ENCODE measurements around the gene GPSM1. TPM values are rescaled to one million over a fixed set of nuclear protein-coding genes. Genes with fewer than 3 reads are reported as not detected.

The GPSM1 gene
- total and polyA plus RNA-seq, 4 donors: 0.11 to 2.9 (median 1.6) TPM

- Histone ChIP-seq H3K4me3 (ENCODE audit: low read depth in 1 of 3, low read length in 3 of 3) (no peak overlapping the region), H3K4me1 (ENCODE audit: control insufficient read depth in 4 of 4, insufficient read depth in 4 of 4, low read length in 3 of 4) (no peaks in the 10 kb centered on the region), H3K27me3 (ENCODE audit: control insufficient read depth in 4 of 4, insufficient read depth in 4 of 4, low read length in 3 of 4) (no peaks in the 10 kb centered on the region), H3K9me3 (ENCODE audit: control insufficient read depth in 4 of 4, low read length in 3 of 4) (no peaks in the 10 kb centered on the region), H3K9ac (ENCODE audit: low read depth in 1 of 2, low read length in 2 of 2) (no peak overlapping the region), H3K27ac (ENCODE audit: low read depth in 1 of 2, low read length in 2 of 2) (no peak overlapping the region), H3K36me3 (ENCODE audit: control insufficient read depth in 4 of 4, insufficient read depth in 3 of 4, low read depth in 1 of 4, low read length in 3 of 4) (no peaks in the 10 kb centered on the region)
- DNase-seq (ENCODE audit: low spot score): no peak
- 83% methylated on average over 10 of the region's 10 CpGs for WGBS
- TF ChIP-seq CTCF (IDR thresholded peaks at IDR 0.05; ENCODE audit: low read depth, low read length, missing input control) (no peak), FOXA1 (IDR thresholded peaks at IDR 0.05) (no peak), ZBTB33 (IDR thresholded peaks at IDR 0.05) (no peak), RAD21 (IDR thresholded peaks at IDR 0.05) (no peak)
Observed at GRCh38 chr9:136304456-136304855, 22.9 kb upstream of the GPSM1 start.

GRCh38 chr9:136304981-136305380 lies 22.4 kb upstream of the GPSM1 start:
- TF ChIP-seq FOXA2 (IDR thresholded peaks at IDR 0.05) (no peak), CTCF (IDR thresholded peaks at IDR 0.05; ENCODE audit: low read depth, low read length, missing input control) (no peak), RXRA (IDR thresholded peaks at IDR 0.05) (no peak), HNF4A (conservative IDR thresholded peaks at IDR 0.05) (no peak), NR2F2 (IDR thresholded peaks at IDR 0.05) (no peak), JUND (IDR thresholded peaks at IDR 0.05) (no peak), RAD21 (IDR thresholded peaks at IDR 0.05) (no peak), MAX (IDR thresholded peaks at IDR 0.05) (no peak), ATF3 (IDR thresholded peaks at IDR 0.05) (no peak), SP1 (IDR thresholded peaks at IDR 0.05) (no peak), EGR1 (IDR thresholded peaks at IDR 0.05; ENCODE audit: low read depth in 2 of 2) (no peak)
- Histone ChIP-seq H3K4me3 (ENCODE audit: low read depth in 1 of 3, low read length in 3 of 3) (no peak overlapping the region), H3K9me3 (ENCODE audit: control insufficient read depth in 4 of 4, low read length in 3 of 4) (no peaks in the 10 kb centered on the region), H3K9ac (ENCODE audit: low read depth in 1 of 2, low read length in 2 of 2) (no peak overlapping the region), H3K36me3 (ENCODE audit: control insufficient read depth in 4 of 4, insufficient read depth in 3 of 4, low read depth in 1 of 4, low read length in 3 of 4) (no peaks in the 10 kb centered on the region), H3K27me3 (ENCODE audit: control insufficient read depth in 4 of 4, insufficient read depth in 4 of 4, low read length in 3 of 4) (no peaks in the 10 kb centered on the region), H3K27ac (ENCODE audit: low read depth in 1 of 2, low read length in 2 of 2) (no peak overlapping the region), H3K4me1 (ENCODE audit: control insufficient read depth in 4 of 4, insufficient read depth in 4 of 4, low read length in 3 of 4) (no peaks in the 10 kb centered on the region)
- 76% methylated on average over 13 of the region's 13 CpGs for WGBS
- no peak for DNase-seq (ENCODE audit: low spot score)

Measured in liver (tissue), 9 donors.